ENCODE data around the gene MMP24. TPM values are rescaled to one million over a fixed set of nuclear protein-coding genes. Genes with fewer than 3 reads are reported as not detected.

Gene MMP24
- total and polyA plus RNA-seq, 10 donors = 0.10 to 0.32 (median 0.18) TPM

DNA sequence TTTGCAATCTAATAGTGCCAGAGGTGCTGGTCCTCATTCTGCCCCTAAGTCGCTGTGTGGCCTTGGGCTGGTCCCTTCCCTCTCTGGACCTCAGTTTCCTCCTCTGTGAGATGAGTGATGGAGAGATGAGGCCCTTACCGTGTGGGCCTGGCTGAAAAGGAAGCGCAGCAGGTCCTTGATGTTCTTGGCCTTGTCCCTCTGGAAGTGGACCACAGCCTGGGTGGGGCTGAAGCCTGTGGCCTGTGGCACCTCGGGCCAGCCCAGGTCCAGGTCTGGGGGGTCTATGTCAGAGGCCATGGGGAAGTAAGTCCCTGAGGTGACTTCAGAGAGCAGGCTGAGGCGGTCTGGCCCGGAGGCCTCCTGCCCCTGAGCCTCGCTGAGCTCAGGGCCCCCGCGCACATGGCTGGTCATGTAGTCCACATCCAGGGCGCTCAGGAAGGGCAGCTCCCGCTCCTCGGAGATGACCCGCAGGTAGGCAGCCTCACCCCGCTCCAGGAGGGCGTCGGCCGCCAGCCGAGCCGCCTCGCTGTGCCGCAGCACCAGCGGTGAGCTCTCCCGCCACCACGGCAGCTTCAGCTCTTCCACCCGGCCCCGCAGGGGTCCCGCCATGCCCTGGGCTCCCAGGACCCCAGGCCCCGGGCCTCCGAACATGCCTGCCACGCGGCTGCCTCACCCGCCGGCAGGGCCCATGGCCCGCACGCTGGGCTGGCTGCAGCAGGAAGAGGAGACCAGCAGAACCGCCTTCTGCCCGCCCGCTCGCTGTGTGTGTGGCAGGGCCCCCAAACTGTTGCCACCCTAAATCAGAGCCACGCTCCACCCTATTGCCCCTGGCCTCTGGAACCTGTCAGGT, 65.4 kb downstream of the MMP24 start, which contains the start of gene FAM83C:
TSS of gene FAM83C (minus strand) at position 772 of the 850 bp plus-strand sequence. CDS start at position 651, 121 bp downstream.
- intact Hi-C loops (cut with DNase I; ENCODE audit: low total_unique reads) = no loop called here
- Histone ChIP-seq H3K9me3 (no peaks in the 10 kb centered on the region), H3K36me3 (no peaks in the 10 kb centered on the region), H3K27ac (no peak within 1 kb of the TSS), H3K27me3 (replicated peaks in 1 of 7) (peaks cover 0 to 48% (median 7%) of the 10 kb centered on the region in 7 donors), H3K4me1 (peaks cover 0 to 9% (median 0%) of the 10 kb centered on the region in 6 donors), H3K4me3 (no peak within 1 kb of the TSS)
- no peak for DNase-seq
- no peak for TF ChIP-seq POLR2AphosphoS5 (IDR thresholded peaks at IDR 0.05)
- TF ChIP-seq CTCF (IDR thresholded peaks at IDR 0.05 in 8 of 11, conservative IDR thresholded peaks at IDR 0.05 in 3 of 11) = no peak
- TF ChIP-seq POLR2A (IDR thresholded peaks at IDR 0.05) = no peak
- WGBS, 5 donors = 81 to 90% (median 86%) methylated on average over 27 to 40 of the region's 40 CpGs

GRCh38 chr20:35292504-35293285, 66.2 kb downstream of the MMP24 start:
- 78 to 84% (median 80%) methylated on average over 23 of the region's 23 CpGs for WGBS, 5 donors
- intact Hi-C loops (cut with DNase I; ENCODE audit: low total_unique reads) = no loop called here

GRCh38 chr20:35293303-35294292, 67.1 kb downstream of the MMP24 start:
- Histone ChIP-seq H3K36me3 (no peaks in the 10 kb centered on the region), H3K27ac (no peak overlapping the region), H3K4me1 (peaks cover 0 to 9% (median 0%) of the 10 kb centered on the region in 6 donors), H3K27me3 (replicated peaks in 1 of 7) (peaks cover 0 to 53% (median 7%) of the 10 kb centered on the region in 7 donors), H3K4me3 (no peak overlapping the region), H3K9me3 (no peaks in the 10 kb centered on the region)
- DNase-seq = peak; percentile 49
- intact Hi-C loops (cut with DNase I; ENCODE audit: low total_unique reads) = no loop called here
- no peak for TF ChIP-seq CTCF (IDR thresholded peaks at IDR 0.05 in 8 of 11, conservative IDR thresholded peaks at IDR 0.05 in 3 of 11)
- no peak for TF ChIP-seq POLR2A (IDR thresholded peaks at IDR 0.05)
- no peak for TF ChIP-seq POLR2AphosphoS5 (IDR thresholded peaks at IDR 0.05)
- 91 to 92% (median 92%) methylated on average over 19 of the region's 19 CpGs for whole genome bisulfite sequencing, 5 donors

More at GRCh38 chr20:35292504-35293285, 66.2 kb downstream of the MMP24 start:
- no peak for DNase-seq
- Histone ChIP-seq H3K4me1 (peaks cover 0 to 9% (median 0%) of the 10 kb centered on the region in 6 donors), H3K27me3 (replicated peaks in 1 of 7) (peaks cover 0 to 53% (median 7%) of the 10 kb centered on the region in 7 donors), H3K4me3 (no peak overlapping the region), H3K36me3 (no peaks in the 10 kb centered on the region), H3K9me3 (no peaks in the 10 kb centered on the region), H3K27ac (no peak overlapping the region)
- no peak for TF ChIP-seq CTCF (IDR thresholded peaks at IDR 0.05 in 8 of 11, conservative IDR thresholded peaks at IDR 0.05 in 3 of 11)
- no peak for TF ChIP-seq POLR2AphosphoS5 (IDR thresholded peaks at IDR 0.05)
- no peak for TF ChIP-seq POLR2A (IDR thresholded peaks at IDR 0.05)

Data from spleen (tissue), 11 donors.